Measurements from ENCODE around the gene C17orf67. TPM values are rescaled to one million over a fixed set of nuclear protein-coding genes. Genes with fewer than 3 reads are reported as not detected.

The C17orf67 gene
- total and polyA plus RNA-seq, 10 of the 15 experiments (the other 5 are each of a cell fraction or from before 2014, with no cell fraction given) = 0.24 to 3.3 (median 0.89) TPM

DNA sequence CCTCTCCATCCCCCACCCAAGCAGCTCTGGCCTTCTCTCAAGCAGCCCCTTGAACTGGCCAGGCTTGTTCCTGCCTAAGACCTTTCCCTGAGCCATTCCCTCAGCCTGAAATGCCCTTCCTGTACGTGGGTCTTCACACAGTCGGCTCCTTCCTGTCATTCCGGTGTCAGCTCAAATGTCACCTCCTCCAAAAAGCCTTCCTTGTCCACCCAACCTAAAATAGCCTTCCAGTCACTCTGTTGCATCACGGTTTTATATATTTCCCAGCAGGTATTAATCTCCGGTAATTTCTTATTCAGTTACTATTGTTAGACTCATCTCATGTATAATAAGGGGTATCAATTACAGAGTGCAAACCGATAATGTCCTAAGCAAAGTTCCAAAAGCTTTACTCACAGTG, 51.8 kb downstream of the C17orf67 start (continued):
- TF ChIP-seq, protein P1, sequence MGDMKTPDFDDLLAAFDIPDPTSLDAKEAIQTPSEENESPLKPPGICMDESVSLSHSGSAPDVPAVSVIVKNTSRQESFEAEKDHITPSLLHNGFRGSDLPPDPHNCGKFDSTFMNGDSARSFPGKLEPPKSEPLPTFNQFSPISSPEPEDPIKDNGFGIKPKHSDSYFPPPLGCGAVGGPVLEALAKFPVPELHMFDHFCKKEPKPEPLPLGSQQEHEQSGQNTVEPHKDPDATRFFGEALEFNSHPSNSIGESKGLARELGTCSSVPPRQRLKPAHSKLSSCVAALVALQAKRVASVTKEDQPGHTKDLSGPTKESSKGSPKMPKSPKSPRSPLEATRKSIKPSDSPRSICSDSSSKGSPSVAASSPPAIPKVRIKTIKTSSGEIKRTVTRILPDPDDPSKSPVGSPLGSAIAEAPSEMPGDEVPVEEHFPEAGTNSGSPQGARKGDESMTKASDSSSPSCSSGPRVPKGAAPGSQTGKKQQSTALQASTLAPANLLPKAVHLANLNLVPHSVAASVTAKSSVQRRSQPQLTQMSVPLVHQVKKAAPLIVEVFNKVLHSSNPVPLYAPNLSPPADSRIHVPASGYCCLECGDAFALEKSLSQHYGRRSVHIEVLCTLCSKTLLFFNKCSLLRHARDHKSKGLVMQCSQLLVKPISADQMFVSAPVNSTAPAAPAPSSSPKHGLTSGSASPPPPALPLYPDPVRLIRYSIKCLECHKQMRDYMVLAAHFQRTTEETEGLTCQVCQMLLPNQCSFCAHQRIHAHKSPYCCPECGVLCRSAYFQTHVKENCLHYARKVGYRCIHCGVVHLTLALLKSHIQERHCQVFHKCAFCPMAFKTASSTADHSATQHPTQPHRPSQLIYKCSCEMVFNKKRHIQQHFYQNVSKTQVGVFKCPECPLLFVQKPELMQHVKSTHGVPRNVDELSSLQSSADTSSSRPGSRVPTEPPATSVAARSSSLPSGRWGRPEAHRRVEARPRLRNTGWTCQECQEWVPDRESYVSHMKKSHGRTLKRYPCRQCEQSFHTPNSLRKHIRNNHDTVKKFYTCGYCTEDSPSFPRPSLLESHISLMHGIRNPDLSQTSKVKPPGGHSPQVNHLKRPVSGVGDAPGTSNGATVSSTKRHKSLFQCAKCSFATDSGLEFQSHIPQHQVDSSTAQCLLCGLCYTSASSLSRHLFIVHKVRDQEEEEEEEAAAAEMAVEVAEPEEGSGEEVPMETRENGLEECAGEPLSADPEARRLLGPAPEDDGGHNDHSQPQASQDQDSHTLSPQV (IDR thresholded peaks at IDR 0.05) = no peak
- TF ChIP-seq POLR2AphosphoS2 (IDR thresholded peaks at IDR 0.05; ENCODE audit: low read depth, low read length) (no peak), DPF2 (IDR thresholded peaks at IDR 0.05) (no peak), FOXK2 (IDR thresholded peaks at IDR 0.05) (no peak), IKZF2 (IDR thresholded peaks at IDR 0.05) (no peak), CHD2 (IDR thresholded peaks at IDR 0.05; ENCODE audit: borderline replicate concordance, low read depth, low read length) (no peak)
- TF ChIP-seq, protein P2, sequence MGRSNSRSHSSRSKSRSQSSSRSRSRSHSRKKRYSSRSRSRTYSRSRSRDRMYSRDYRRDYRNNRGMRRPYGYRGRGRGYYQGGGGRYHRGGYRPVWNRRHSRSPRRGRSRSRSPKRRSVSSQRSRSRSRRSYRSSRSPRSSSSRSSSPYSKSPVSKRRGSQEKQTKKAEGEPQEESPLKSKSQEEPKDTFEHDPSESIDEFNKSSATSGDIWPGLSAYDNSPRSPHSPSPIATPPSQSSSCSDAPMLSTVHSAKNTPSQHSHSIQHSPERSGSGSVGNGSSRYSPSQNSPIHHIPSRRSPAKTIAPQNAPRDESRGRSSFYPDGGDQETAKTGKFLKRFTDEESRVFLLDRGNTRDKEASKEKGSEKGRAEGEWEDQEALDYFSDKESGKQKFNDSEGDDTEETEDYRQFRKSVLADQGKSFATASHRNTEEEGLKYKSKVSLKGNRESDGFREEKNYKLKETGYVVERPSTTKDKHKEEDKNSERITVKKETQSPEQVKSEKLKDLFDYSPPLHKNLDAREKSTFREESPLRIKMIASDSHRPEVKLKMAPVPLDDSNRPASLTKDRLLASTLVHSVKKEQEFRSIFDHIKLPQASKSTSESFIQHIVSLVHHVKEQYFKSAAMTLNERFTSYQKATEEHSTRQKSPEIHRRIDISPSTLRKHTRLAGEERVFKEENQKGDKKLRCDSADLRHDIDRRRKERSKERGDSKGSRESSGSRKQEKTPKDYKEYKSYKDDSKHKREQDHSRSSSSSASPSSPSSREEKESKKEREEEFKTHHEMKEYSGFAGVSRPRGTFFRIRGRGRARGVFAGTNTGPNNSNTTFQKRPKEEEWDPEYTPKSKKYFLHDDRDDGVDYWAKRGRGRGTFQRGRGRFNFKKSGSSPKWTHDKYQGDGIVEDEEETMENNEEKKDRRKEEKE (IDR thresholded peaks at IDR 0.05) = no peak
